Renal pelvis (tissue), 4 donors: ENCODE data around the gene PTPRJ. TPM values are rescaled to one million over a fixed set of nuclear protein-coding genes. Genes with fewer than 3 reads are reported as not detected.
"Not testable (repeated sequence)": the region's sequence is repeated elsewhere in the genome, so short reads cannot be mapped to it uniquely, and the experiment has no call there.

Experiments
- DNase-seq: peaks from one replicate; pipeline ENCODE4 v3.0.0-alpha.2; 2013
- polyA plus RNA-seq, 3 donors: library from polyadenylated mRNA; unstranded; fragments of 120-200 nt; gene quantifications; one replicate each; pipeline ENCODE4 v1.2.1, GENCODE V29; 2013; ENCODE audit not compliant: insufficient read length in 3 of 3

Gene PTPRJ
- polyA plus RNA-seq, 3 donors, result 22.4 to 28.3 (median 23.8) TPM

DNA sequence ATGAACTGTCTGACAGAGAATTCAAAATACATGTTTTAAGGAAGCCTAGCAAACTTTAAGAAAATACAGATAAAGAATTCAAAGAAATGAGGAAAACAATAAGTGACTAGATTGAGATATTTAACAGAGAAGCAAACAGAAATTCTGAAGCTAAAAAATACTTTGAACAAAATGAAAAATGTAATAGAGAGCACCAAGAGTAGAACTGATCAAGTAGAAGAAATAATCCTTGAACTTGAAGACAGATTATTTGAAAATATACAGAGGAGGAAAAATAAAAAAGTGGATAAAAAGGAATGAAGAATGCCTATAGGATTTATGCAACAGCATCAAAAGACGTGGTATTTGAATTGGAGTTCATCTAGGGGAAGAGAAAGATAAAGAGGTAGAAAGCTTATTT lies 134.4 kb downstream of the PTPRJ start:
- no peak for DNase-seq

DNA sequence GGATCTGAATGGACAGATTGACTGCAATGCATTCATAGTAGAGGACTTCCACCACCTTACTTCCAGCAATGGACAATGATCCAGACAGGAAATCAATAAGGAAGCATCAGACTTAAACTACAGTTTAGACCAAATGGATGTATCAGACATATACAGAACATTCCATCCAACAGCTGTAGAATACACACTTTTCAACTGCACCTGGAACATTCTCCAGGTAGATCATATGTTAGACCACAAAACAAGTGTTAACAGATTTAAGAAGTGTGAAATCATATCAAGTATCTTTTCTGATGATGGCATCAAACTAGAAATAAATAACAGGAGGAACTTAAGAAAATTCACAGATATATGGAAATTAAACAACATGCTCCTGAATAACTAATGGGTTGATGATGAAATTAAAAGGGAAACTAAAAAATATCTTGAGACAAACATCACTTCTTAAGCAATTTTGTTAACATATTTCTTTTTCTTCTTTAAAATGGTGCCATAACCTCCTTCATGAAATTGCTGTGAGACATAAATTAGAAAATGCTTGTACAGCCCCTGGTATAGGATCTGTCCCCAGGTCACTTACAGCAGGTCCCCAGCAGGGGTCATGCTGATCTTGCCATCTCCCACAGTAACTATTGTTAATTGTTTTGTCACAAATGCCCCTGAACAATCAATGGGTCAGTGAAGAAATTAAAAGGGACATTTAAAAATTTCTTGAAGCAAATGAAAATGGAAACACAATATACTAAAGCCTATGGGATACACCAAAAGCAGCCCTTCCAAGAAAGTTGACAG lies 136.3 kb downstream of the PTPRJ start:
- no peak for DNase-seq

DNA sequence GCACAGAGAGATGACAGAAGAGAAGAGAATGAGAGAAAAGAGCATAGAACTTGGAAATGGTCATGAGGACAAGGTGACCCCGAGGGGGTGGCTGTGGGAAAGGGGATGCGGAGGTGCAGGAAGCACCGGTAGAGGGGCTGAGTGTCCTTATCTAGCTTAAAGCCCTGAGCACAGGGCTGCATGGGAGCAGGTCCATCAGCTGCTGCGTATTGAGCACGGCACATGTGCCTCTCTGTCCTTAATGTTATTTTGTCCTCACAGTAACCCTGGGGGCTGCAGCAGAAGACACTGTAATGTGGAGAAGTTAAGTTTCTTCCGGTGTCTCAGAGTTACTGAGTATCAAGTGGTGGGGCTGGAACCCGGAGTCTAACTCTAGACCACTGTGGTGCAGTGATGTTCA lies 141.9 kb downstream of the PTPRJ start:
- no peak for DNase-seq

DNA sequence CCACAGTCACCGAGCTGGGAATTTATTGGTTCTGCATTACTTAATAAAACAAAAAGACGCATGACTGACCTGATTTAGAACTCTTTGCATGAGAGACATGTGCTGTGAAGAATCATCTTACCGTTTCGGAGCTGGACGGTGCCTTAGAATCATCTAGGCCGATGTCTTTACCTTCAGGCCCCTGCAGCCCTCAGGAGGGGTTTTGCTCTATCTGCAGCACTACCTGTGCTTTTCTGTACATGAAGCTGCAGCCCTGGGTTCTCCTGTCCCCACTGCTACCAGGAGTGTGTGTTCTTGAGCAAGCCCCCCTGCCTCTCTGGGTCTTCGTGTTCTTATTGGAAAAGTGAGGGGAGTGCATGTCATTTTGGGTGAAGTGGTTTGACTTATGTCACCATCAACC lies 142.3 kb downstream of the PTPRJ start:
- no peak for DNase-seq

DNA sequence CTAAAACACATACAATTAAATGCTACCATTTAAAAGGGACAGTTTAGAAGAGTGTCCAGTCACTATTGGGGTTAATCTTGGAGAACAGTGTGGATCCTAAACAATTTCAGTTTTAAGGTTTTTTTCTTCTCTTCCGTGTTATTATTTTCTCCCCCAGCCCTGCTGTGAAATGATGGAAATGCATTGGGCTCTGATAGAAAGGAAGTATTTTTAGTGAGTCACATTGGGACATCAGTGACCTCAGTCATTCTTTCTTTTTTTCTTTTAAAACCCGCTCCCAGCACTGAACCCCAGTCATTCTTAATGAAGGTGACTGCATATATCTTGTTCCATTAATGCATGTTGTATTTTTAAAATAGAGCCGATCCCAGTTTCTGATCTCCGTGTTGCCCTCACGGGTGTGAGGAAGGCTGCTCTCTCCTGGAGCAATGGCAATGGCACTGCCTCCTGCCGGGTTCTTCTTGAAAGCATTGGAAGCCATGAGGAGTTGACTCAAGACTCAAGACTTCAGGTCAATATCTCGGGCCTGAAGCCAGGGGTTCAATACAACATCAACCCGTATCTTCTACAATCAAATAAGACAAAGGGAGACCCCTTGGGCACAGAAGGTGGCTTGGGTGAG lies 143.0 kb downstream of the PTPRJ start:
- no peak for DNase-seq

DNA sequence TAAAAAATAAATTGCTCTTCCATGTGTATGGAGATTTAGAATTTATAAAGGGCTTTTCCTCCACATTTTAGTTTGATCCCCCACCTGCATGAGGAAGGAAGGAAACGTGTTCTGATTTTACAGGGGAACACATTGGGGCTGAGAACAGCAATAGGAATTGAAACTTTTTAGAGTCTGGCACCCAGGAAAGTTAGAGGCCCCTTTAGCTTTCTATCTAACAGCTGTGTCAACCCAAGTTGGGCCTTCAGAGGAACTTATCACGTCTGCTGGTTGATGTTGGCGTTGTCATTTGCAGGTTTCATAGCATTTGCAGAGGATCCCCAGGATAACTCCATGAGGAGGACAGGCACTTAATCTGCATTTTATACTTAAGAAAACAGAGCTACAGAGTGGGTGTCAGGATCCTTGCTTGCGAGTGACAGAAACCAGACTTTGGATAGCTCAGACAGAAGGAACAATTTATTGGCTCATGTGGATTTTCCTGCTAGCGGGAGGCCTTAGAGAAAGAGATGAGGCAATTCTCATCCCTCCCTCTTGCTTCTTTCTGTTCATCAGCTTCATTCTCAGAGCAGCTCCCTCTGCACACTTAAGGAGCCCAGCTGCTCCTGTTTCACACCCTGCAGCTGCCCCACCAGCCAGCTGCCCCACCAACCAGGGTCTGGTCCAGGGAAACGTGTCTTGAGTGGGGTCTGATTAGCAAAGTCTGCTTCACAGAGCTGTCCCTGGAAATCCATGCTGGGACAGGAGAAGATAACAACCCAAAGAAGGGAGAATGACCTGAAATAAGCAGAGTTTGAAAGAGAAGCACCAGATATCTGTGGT lies 143.8 kb downstream of the PTPRJ start:
- no peak for DNase-seq

DNA sequence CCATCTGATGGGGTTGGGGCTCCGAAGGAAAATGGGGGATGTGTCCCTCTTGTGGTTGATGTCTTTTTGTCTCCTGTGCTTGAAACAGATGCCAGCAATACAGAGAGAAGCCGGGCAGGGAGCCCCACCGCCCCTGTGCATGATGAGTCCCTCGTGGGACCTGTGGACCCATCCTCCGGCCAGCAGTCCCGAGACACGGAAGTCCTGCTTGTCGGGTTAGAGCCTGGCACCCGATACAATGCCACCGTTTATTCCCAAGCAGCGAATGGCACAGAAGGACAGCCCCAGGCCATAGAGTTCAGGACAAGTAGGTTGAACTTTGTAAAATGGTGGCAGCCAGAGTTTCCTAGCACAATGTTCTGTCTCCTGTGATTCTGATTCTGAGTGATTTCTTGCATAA lies 144.5 kb downstream of the PTPRJ start:
- DNase-seq, result no peak

DNA sequence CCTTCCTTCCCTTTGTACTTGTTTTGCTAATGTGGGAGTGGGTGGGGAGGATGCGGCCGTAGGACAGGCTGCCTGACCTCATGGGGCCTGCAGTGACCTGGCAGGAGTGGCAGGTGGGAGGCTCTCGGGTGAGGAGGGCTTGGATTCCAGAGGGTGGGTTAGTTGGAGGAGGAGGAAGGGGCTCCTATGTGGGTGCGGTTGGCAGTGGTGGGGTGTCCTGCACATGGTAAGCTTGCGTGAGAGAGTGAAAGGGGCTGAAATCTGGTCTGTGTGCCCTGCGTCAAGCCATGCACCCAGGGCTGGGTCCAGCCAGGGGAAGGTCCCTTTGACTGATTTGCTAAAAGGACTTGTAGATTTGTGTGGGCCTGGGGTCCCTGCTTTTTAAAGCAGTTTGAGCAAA lies 145.5 kb downstream of the PTPRJ start:
- no peak for DNase-seq

DNA sequence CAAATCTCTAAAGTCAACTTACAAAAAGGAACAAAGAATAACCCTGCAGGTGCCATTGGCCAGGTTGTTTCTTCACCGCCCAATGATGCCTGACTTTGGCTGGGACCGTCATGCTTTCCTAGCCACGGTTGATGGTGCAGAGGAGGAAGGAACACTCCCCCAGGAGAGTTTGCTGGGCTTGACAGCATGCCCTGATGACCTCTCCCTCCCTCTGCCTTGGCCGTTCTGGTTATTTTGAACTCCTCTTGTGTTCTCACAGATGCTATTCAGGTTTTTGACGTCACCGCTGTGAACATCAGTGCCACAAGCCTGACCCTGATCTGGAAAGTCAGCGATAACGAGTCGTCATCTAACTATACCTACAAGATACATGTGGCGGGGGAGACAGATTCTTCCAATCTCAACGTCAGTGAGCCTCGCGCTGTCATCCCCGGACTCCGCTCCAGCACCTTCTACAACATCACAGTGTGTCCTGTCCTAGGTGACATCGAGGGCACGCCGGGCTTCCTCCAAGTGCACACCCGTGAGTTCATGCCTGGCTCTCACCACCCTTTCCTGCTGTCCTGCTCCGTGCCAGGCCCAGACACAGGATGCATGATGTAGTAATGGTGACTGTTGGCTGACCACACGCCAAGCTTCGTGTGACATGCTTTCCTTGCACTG lies 147.3 kb downstream of the PTPRJ start:
- DNase-seq, result peak; percentile 69

DNA sequence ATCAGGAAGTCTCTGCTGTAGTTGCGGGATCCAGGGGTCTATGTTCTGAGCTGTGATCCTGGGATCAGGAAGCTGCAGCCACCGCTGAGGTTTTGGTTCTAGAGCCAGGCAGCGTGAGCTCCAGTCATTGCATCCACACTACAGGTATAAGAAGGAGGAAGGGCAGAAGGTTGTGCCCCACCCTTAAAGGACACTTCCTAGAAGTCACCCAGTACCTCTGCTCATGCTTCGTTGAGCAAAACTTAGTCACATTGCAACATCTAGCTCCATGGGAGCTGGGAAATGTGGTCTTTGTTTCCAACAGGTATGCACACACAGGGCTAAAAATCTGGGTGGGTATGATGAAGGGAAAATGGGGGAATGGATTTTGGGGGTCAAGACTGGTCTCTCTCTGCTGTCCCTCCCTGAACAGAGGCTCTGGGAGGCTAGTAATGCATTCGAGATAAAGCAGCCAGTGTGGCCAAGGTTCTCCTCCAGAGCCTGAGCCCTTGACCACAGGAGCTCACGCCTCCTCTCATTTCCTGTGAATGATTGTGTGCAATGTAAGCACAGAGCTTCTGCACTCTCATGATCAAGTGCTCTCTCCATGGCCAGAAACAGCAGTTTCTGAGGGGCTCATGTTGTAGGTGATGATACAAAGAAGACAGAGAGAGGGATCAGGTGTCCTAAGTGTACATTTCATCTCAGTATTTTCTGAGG lies 149.5 kb downstream of the PTPRJ start:
- DNase-seq, result no peak

DNA sequence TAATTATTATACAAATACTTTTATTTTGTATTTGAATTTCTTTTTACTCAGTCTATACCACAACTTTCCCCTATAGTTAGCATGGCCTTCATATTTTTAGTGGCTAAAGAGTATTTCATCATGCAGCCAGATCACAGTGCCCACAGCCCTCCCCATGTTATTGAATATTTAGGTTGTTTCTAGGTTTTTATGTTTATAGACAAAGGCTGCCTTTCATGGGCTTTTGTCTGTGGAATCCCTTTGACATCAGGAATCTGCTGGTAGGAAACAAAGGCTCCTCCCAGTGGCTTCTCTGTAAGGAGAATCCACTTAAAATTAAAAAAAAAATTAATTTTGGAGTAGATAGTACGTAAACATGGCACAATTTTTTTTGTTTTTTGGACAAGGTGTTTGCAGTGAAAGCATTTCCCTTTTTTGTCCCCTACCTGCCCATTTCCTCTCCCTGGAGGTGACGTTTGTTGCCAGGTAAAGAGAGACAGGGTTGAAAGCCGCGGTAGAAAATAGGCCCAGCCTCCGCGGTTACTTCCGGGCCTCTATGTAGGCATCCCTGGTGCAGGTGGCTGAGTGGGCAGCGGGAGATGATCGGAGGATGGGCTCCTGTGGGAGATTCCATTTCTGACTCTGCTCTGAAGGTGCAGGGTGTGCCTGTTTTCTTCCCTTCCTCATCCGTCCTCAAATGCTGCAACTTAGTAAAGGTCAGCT lies 154.0 kb downstream of the PTPRJ start:
- DNase-seq, result no peak

DNA sequence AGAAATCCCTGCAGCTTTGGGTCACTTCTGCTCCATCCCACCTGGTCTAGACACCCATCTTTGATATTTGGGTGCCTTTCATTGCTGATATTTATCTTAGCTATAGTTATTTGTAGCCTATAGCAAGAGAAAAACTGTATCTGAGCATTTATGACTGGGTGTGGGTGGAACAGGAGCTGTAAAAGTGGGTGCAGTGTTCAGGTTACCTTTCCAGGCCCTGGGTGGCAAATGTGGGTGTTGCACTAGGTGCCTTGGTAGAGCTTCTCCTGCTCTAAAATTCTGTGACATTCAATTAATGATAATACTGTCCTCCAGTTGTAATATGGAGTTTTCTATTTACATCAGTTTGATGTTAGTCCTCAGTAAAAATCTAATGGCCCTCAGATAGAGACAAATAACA lies 157.9 kb downstream of the PTPRJ start:
- no peak for DNase-seq

DNA sequence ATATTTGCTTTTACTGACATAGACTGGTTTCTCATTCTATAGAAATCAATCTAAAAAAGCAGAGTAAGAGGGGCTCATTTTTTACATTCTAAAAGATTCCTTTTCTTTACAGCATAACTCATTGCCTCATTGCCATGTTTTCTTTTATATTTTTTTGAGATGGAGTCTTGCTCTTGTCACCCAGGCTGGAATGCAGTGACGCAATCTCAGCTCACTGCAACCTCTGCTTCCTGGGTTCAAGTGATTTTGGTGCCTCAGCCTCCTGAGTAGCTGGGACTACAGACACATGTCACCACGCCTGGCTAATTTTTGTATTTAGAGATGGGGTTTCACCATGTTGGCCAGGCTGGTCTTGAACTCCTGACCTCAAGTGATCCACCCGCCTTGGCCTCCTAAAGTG lies 159.5 kb downstream of the PTPRJ start:
- not testable (repeated sequence) for DNase-seq

DNA sequence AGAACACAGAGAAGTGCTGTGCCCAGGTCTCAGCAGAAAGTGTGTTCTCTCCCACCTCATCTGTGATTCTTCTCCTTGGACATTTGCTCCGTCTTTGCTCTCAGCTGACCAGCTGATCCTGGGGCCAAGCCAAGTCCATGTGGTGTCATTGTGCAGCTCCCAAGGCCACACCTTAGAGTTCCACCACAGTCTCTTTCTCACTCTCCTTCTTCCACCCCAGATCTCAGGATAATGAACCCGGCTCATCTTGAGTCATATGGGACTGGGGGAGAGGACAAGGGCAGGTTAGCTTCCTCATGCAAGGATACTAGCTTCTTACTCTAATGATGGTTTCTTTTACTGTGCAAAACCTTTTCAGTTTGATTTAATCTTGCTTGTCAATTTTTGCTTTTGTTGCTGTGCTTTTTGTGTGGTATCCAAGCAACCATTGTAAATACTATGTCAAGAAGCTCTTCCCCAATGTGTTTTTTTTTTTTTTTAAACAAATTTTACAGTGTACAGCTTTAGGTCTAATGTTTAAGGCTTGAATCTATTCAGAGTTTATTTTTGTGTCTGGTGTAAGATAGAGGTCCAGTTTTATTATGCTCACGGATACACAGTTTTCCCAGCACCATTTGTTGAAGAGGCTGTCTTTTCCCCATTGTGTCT lies 161.2 kb downstream of the PTPRJ start:
- no peak for DNase-seq

DNA sequence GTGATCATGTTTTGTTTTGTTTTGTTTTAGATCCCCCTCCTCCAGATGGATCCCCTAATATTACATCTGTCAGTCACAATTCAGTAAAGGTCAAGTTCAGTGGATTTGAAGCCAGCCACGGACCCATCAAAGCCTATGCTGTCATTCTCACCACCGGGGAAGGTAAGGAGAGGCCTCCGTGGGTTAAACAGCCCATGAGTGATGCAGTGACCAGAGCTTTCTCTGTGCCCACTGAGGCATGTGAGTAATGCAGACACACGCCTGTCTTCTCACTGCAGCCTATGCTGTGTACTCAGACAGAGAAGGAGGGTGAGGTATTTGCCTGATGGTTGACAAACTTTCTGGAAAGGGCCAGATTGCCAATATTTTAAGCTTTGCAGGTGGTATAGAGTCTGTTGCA lies 162.5 kb downstream of the PTPRJ start:
- no peak for DNase-seq

DNA sequence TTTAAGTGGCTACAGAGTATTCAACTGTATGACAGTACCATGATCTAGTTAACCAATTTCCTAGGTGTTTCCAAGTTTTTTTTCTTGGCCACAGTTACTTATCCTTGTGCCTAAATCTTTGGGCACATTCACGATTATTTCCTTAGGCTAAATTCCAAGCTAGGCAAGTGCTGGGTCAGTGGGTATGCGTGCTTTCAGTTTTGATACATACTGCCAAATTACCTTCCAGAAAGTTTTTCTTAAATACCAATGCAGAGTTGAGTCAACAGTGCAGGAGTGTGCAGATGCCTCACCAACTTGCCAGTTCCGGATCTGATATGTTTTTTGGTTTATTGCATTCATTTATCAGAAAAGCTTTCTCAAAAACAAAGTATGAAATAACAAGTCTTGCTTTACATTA lies 168.4 kb downstream of the PTPRJ start:
- no peak for DNase-seq

DNA sequence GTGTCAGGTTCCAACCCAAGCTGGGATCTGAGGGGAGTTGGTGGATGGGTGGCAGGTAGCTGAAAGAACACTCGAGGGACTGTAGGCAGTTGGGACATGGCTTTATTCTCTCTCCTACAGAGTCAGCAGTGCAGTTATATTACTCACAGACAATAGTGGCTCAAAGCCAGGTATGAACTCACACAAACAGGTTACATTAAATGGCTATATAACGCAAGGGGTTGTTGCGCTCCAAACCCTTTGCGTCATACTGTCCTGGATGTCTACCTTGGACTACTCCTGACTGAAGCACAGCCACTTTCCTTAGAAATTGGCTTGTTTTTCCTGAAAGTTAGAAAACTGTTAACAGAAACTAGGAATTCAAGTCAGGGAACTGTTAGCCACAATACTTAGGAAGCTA lies 169.9 kb downstream of the PTPRJ start:
- no peak for DNase-seq

DNA sequence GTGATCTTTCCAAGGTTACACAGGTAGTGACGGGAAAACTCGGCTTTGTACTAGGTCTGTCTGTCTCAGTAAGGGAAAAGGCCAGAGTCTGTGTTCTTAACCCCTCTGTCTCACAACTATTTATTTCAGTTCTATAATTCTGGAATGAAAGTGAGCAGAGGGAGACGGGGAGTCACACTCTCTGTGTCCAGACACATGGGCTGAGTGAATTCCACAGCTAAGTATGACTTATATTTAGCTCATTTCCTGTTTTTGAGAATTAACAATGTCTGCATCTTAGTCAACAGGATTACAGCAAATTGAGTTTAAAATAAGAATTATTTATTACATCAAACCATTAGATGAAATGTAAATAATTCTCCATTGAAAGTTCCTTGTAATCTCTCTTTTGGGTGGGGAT lies 173.8 kb downstream of the PTPRJ start:
- no peak for DNase-seq

DNA sequence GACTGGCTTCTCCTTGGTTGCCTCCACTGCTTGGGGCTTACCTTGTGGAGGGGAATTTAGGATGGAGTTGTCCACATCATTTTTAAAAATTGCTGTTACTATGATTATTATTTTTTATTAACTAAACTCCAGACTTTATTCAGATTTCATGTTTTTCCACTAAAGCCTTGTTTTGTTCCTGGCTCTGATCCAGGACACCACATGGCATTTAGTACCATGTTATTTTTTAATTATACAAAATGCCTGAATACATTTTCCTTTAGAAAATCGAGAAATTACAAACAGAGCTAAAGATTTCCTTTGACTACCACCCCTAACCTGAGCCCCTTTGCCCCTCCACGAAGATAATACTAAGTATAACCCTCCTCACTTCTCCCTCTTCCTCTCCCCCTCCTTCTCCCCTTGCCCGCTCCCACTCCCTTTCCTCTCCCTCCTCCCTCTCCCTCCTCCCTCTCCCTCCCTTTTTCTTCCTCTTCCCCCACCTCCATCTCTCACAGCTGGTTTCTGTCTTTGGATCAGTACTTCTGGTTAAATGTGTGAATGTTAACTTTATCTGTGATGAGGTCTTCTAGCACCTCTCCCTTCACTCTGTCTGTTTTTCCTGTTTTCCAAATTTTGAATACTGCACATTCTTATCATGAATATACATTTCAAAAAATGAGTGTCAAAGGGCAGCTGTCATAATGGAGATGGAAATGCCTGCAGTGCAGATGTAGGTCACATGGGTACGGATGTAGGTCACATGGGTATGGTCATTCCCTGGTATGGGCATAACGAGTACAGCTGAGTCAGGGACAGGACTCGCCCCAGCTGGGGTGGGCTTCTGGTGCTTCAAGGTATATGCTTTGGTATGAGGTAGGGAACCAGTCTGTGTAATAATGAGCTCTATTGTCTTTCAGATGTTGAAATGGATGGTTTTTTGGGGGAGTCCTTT lies 181.9 kb downstream of the PTPRJ start:
- no peak for DNase-seq
